Trophoblast cell (in vitro differentiated cells and primary cell): Measurements from ENCODE around the gene REX1BD.

Experiments used
- DNase-seq, 2 donors: peaks; one replicate each; pipeline ENCODE4 v3.0.0-alpha.2; 2016
- H2AFZ ChIP-seq: 2 replicates; pipeline ENCODE4 v1.6.1; 2013; ENCODE audit warnings: low read length, moderate library complexity, mild to moderate bottlenecking; ENCODE audit not compliant: insufficient read depth, poor library complexity
- H2AK5ac ChIP-seq: 2 replicates; pipeline ENCODE4 v1.6.1; 2013; ENCODE audit warnings: mild to moderate bottlenecking, low read length
- H2BK120ac ChIP-seq: 2 replicates; pipeline ENCODE4 v1.6.1; 2013; ENCODE audit warnings: low read length, mild to moderate bottlenecking, moderate library complexity; ENCODE audit not compliant: insufficient read depth, poor library complexity
- H2BK12ac ChIP-seq: 2 replicates; pipeline ENCODE4 v1.6.1; 2013; ENCODE audit warnings: mild to moderate bottlenecking, low read length, moderate library complexity
- H2BK5ac ChIP-seq: 2 replicates; pipeline ENCODE4 v1.6.1; 2013; ENCODE audit warnings: low read length, low read depth, moderate library complexity, mild to moderate bottlenecking; ENCODE audit not compliant: poor library complexity
- H3K14ac ChIP-seq: 2 replicates; pipeline ENCODE4 v1.6.1; 2013; ENCODE audit warnings: mild to moderate bottlenecking, low read length
- H3K18ac ChIP-seq: 2 replicates; pipeline ENCODE4 v1.6.1; 2013; ENCODE audit warnings: mild to moderate bottlenecking, low read length
- H3K23ac ChIP-seq: 2 replicates; pipeline ENCODE4 v1.6.1; 2013; ENCODE audit warnings: low read length
- H3K27ac ChIP-seq: 2 replicates; pipeline ENCODE4 v1.5.1; 2013; ENCODE audit warnings: low read depth, mild to moderate bottlenecking, inconsistent platforms, low read length, moderate library complexity
- H3K27me3 ChIP-seq: 2 replicates; pipeline ENCODE4 v1.6.1; 2013; ENCODE audit warnings: inconsistent platforms, mild to moderate bottlenecking, low read length, moderate library complexity; ENCODE audit not compliant: insufficient read depth
- H3K36me3 ChIP-seq, 2 experiments: 1 replicate in 1 of 2; 2 replicates in 1 of 2; pipeline ENCODE4 v1.6.1; 2013; ENCODE audit warnings: low read length in 2 of 2, mild to moderate bottlenecking in 2 of 2, moderate library complexity in 1 of 2; ENCODE audit not compliant: insufficient read depth in 2 of 2, control insufficient read depth in 1 of 2
- H3K4ac ChIP-seq: 2 replicates; pipeline ENCODE4 v1.6.1; 2013; ENCODE audit warnings: low read depth, mild to moderate bottlenecking, low read length, moderate library complexity
- H3K4me1 ChIP-seq, 2 experiments: 1 replicate in 1 of 2; 2 replicates in 1 of 2; pipeline ENCODE4 v1.6.1; 2013; ENCODE audit warnings: low read length in 2 of 2, mild to moderate bottlenecking in 2 of 2, moderate library complexity in 1 of 2; ENCODE audit not compliant: insufficient read depth in 2 of 2, control insufficient read depth in 1 of 2
- H3K4me2 ChIP-seq: 2 replicates; pipeline ENCODE4 v1.6.1; 2013; ENCODE audit warnings: inconsistent platforms, mild to moderate bottlenecking, low read length, moderate library complexity
- H3K4me3 ChIP-seq: 2 replicates; pipeline ENCODE4 v1.5.1; 2013; ENCODE audit warnings: mild to moderate bottlenecking, low read depth, low read length, inconsistent platforms
- H3K79me1 ChIP-seq: one replicate; pipeline ENCODE4 v1.6.1; 2013; ENCODE audit warnings: low read length
- H3K79me2 ChIP-seq: 2 replicates; pipeline ENCODE4 v1.6.1; 2013; ENCODE audit warnings: low read length, mild to moderate bottlenecking; ENCODE audit not compliant: control insufficient read depth, insufficient read depth, poor library complexity
- H3K9ac ChIP-seq: 2 replicates; pipeline ENCODE4 v1.6.1; 2013; ENCODE audit warnings: mild to moderate bottlenecking, low read length
- H3K9me3 ChIP-seq: 2 replicates; pipeline ENCODE4 v1.6.1; 2013; ENCODE audit warnings: low read depth, mild to moderate bottlenecking, control low read depth, inconsistent platforms, low read length; ENCODE audit not compliant: insufficient read depth
- H4K12ac ChIP-seq: 2 replicates; pipeline ENCODE4 v1.6.1; 2013; ENCODE audit warnings: low read depth, mild to moderate bottlenecking, low read length, moderate library complexity
- H4K8ac ChIP-seq: 2 replicates; pipeline ENCODE4 v1.6.1; 2013; ENCODE audit warnings: low read depth, mild to moderate bottlenecking, low read length, moderate library complexity
- H4K91ac ChIP-seq: one replicate; pipeline ENCODE4 v1.6.1; 2013; ENCODE audit warnings: low read depth, mild to moderate bottlenecking, low read length, moderate library complexity
- WGBS: extraction: QIAGEN DNeasy Blood & Tissue Kit; methylation state at CpG from one replicate; pipeline ENCODE4 v1.1.7; 2013; ENCODE audit warnings: missing lambda C conversion rate; ENCODE audit not compliant: insufficient read length, insufficient coverage; ENCODE audit errors: extremely low coverage; 5-methylcytosine and 5-hydroxymethylcytosine counted together

REX1BD gene

GRCh38 chr19:18610556-18611326, 22.1 kb downstream of the REX1BD start:
- Histone ChIP-seq H2AFZ (no peak overlapping the region), H4K91ac (no peak overlapping the region), H3K27me3 (peaks cover 83% of the 10 kb centered on the region), H2AK5ac (no peak overlapping the region), H4K8ac (no peak overlapping the region), H3K27ac (no peak overlapping the region), H4K12ac (no peak overlapping the region), H3K4ac (no peak overlapping the region), H3K4me1 (peaks cover 15 to 20% of the 10 kb centered on the region in 2 experiments), H3K9me3 (peaks cover 3% of the 10 kb centered on the region), H3K9ac (no peak overlapping the region), H2BK5ac (no peak overlapping the region), H3K4me3 (no peak overlapping the region), H3K14ac (no peak overlapping the region), H3K36me3 (no peaks in the 10 kb centered on the region), H2BK120ac (no peak overlapping the region), H3K79me2 (no peaks in the 10 kb centered on the region), H3K23ac (no peak overlapping the region), H3K4me2 (peak overlapping the region; percentile 25), H2BK12ac (no peak overlapping the region), H3K79me1 (peaks cover 3% of the 10 kb centered on the region), H3K18ac (no peak overlapping the region)
- WGBS = no CpG with 5 or more reads among the region's 45 CpGs
- no peak for DNase-seq

- H3K14ac ChIP-seq = no peak overlapping the region
- no peak overlapping the region for H2AFZ ChIP-seq
- no peak overlapping the region for H3K9ac ChIP-seq
- no peak overlapping the region for H3K23ac ChIP-seq
- peaks cover 15 to 20% of the 10 kb centered on the region in 2 experiments for H3K4me1 ChIP-seq
- H4K8ac ChIP-seq = no peak overlapping the region
- no peak overlapping the region for H2BK120ac ChIP-seq
- H3K79me1 ChIP-seq = peaks cover 3% of the 10 kb centered on the region
- H3K27me3 ChIP-seq = peaks cover 77% of the 10 kb centered on the region
- H3K36me3 ChIP-seq = no peaks in the 10 kb centered on the region
- no peak overlapping the region for H4K91ac ChIP-seq
- H2BK5ac ChIP-seq = no peak overlapping the region
- no peak overlapping the region for H4K12ac ChIP-seq
- H3K4me3 ChIP-seq = no peak overlapping the region
- no peak overlapping the region for H3K27ac ChIP-seq
- H2AK5ac ChIP-seq = no peak overlapping the region
- peaks cover 3% of the 10 kb centered on the region for H3K9me3 ChIP-seq
- peak; percentile 18 to 49 for DNase-seq
- no peak overlapping the region for H2BK12ac ChIP-seq
- WGBS = no CpG with 5 or more reads among the region's 62 CpGs
- no peak overlapping the region for H3K18ac ChIP-seq
- no peak overlapping the region for H3K4ac ChIP-seq
- H3K79me2 ChIP-seq = no peaks in the 10 kb centered on the region
- H3K4me2 ChIP-seq = peak overlapping the region; percentile 27
Measured at GRCh38 chr19:18611327-18612050, 22.9 kb downstream of the REX1BD start.

GRCh38 chr19:18612051-18612771, 23.6 kb downstream of the REX1BD start:
- H3K79me1 ChIP-seq = peaks cover 3% of the 10 kb centered on the region
- no peak overlapping the region for H3K14ac ChIP-seq
- H3K27me3 ChIP-seq = peaks cover 74% of the 10 kb centered on the region
- H4K8ac ChIP-seq = no peak overlapping the region
- H4K12ac ChIP-seq = no peak overlapping the region
- no peak for DNase-seq
- no peak overlapping the region for H3K27ac ChIP-seq
- H4K91ac ChIP-seq = no peak overlapping the region
- WGBS = no CpG with 5 or more reads among the region's 30 CpGs
- H3K4me1 ChIP-seq = peaks cover 15 to 18% of the 10 kb centered on the region in 2 experiments
- no peak overlapping the region for H2BK5ac ChIP-seq
- H3K4me3 ChIP-seq = no peak overlapping the region
- no peak overlapping the region for H2AFZ ChIP-seq
- H3K9ac ChIP-seq = no peak overlapping the region
- H3K9me3 ChIP-seq = peaks cover 3% of the 10 kb centered on the region
- no peak overlapping the region for H2AK5ac ChIP-seq
- no peak overlapping the region for H3K4ac ChIP-seq
- H3K36me3 ChIP-seq = no peaks in the 10 kb centered on the region
- H2BK12ac ChIP-seq = no peak overlapping the region
- no peak overlapping the region for H3K18ac ChIP-seq
- peak overlapping the region; percentile 59 for H3K4me2 ChIP-seq
- no peaks in the 10 kb centered on the region for H3K79me2 ChIP-seq
- no peak overlapping the region for H3K23ac ChIP-seq
- H2BK120ac ChIP-seq = no peak overlapping the region

GRCh38 chr19:18612772-18613588, 24.4 kb downstream of the REX1BD start, which contains the start of gene TMEM59L:
TMEM59L (plus strand) TSS chr19:18612870; CDS start chr19:18612959, 89 bp downstream.
- DNase-seq = no peak
- Histone ChIP-seq H4K12ac (no peak within 1 kb of the TSS), H3K4me3 (peak within 1 kb of the TSS; percentile 59), H4K91ac (no peak within 1 kb of the TSS), H3K23ac (no peak within 1 kb of the TSS), H4K8ac (no peak within 1 kb of the TSS), H3K18ac (no peak within 1 kb of the TSS), H3K79me2 (no peaks in the 10 kb centered on the region), H3K4me1 (peaks cover 15 to 16% of the 10 kb centered on the region in 2 experiments), H3K9ac (no peak within 1 kb of the TSS), H2AK5ac (no peak within 1 kb of the TSS), H3K9me3 (peaks cover 3% of the 10 kb centered on the region), H2BK12ac (no peak within 1 kb of the TSS), H3K79me1 (peaks cover 3% of the 10 kb centered on the region), H3K27me3 (peaks cover 66% of the 10 kb centered on the region), H3K36me3 (no peaks in the 10 kb centered on the region), H2AFZ (peak within 1 kb of the TSS; percentile 30), H3K4me2 (peak within 1 kb of the TSS; percentile 59), H3K14ac (no peak within 1 kb of the TSS), H2BK120ac (no peak within 1 kb of the TSS), H3K4ac (no peak within 1 kb of the TSS), H3K27ac (no peak within 1 kb of the TSS), H2BK5ac (no peak within 1 kb of the TSS)
- WGBS = no CpG with 5 or more reads among the region's 70 CpGs
